IPS-NIHi11 (cell line): Measurements from ENCODE around the gene GJB4.
"Not testable (repeated sequence)": the region's sequence is repeated elsewhere in the genome, so short reads cannot be mapped to it uniquely, and the experiment has no call there.

Source experiments
- DNase-seq: peaks from one replicate; pipeline ENCODE4 v3.0.0; 2012; ENCODE audit warnings: mixed read lengths, low spot score

Gene GJB4

GRCh38 chr1:34800214-34800613, 40.7 kb downstream of the GJB4 start:
- DNase-seq, result no peak

- DNase-seq, result no peak
Measured at GRCh38 chr1:34803770-34804169, 44.2 kb downstream of the GJB4 start.

GRCh38 chr1:34806396-34806795, 46.9 kb downstream of the GJB4 start:
- peak; percentile 0 for DNase-seq

- no peak for DNase-seq
Measured at GRCh38 chr1:34808051-34808810, 48.7 kb downstream of the GJB4 start.

- DNase-seq, result not testable (repeated sequence)
Measured at GRCh38 chr1:34810781-34811180, 51.2 kb downstream of the GJB4 start.
